GM23338 (cell line): ENCODE results near the gene OR52L1. TPM values are rescaled to one million over a fixed set of nuclear protein-coding genes. Genes with fewer than 3 reads are reported as not detected.

Experiments
- ATAC-seq: fragments of 200-7000 bp; cut with Tn5 transposase; 3 replicates; pipeline ENCODE4 v1.9.1; 2020
- DNase-seq: peaks from one replicate; pipeline ENCODE4 v3.0.0-alpha.2; 2015; ENCODE audit warnings: low spot score
- H2AFZ ChIP-seq: fragments of 200-600 bp; sonication (generic); 2 replicates; pipeline ENCODE4 v1.8.0; 2016; ENCODE audit warnings: antibody characterized with exemption, mild to moderate bottlenecking, moderate library complexity
- H3F3A ChIP-seq: fragments of 200-600 bp; sonication (generic); replicated peaks from 2 replicates; pipeline ENCODE4 v1.8.0; 2017; ENCODE audit warnings: antibody characterized with exemption, mixed run types, low read depth
- H3K27ac ChIP-seq: fragments of 200-600 bp; sonication (generic); 2 replicates; pipeline ENCODE4 v1.6.1; 2016; ENCODE audit warnings: low read depth
- H3K27me3 ChIP-seq: fragments of 200-600 bp; sonication (generic); 2 replicates; pipeline ENCODE4 v1.8.0; 2016; ENCODE audit warnings: mild to moderate bottlenecking, mixed run types, moderate library complexity; ENCODE audit not compliant: insufficient read depth
- H3K36me3 ChIP-seq: fragments of 200-600 bp; sonication (generic); 2 replicates; pipeline ENCODE4 v1.8.0; 2016; ENCODE audit warnings: mild to moderate bottlenecking; ENCODE audit not compliant: insufficient read depth
- H3K4me1 ChIP-seq: fragments of 200-600 bp; sonication (generic); 2 replicates; pipeline ENCODE4 v1.8.0; 2016; ENCODE audit warnings: mild to moderate bottlenecking, moderate library complexity; ENCODE audit not compliant: insufficient read depth
- H3K4me2 ChIP-seq: fragments of 200-600 bp; sonication (generic); 2 replicates; pipeline ENCODE4 v1.7.1; 2017; ENCODE audit warnings: mixed run types
- H3K4me3 ChIP-seq: fragments of 200-600 bp; sonication (generic); 2 replicates; pipeline ENCODE4 v1.6.1; 2016; ENCODE audit warnings: mixed run types
- H3K79me2 ChIP-seq: fragments of 200-600 bp; sonication (generic); replicated peaks from 2 replicates; pipeline ENCODE4 v1.8.0; 2017; ENCODE audit warnings: mild to moderate bottlenecking; ENCODE audit not compliant: insufficient read depth
- H3K9me2 ChIP-seq: fragments of 200-600 bp; sonication (generic); 2 replicates; pipeline ENCODE4 v1.8.0; 2017; ENCODE audit not compliant: insufficient read depth
- H4K20me1 ChIP-seq: fragments of 200-600 bp; sonication (generic); replicated peaks from 2 replicates; pipeline ENCODE4 v1.8.0; 2017; ENCODE audit warnings: mild to moderate bottlenecking; ENCODE audit not compliant: insufficient read depth
- H3K27ac Mint-ChIP-seq: 2 replicates; pipeline ENCODE4 v1.8.0; 2020; ENCODE audit warnings: inconsistent platforms, mild to moderate bottlenecking, moderate library complexity, mixed read lengths
- H3K27me3 Mint-ChIP-seq: 3 replicates; pipeline ENCODE4 v1.8.0; 2022; ENCODE audit warnings: low read depth, mild to moderate bottlenecking, moderate library complexity, mixed read lengths, inconsistent platforms; ENCODE audit not compliant: insufficient read depth, poor library complexity
- H3K36me3 Mint-ChIP-seq: 3 replicates; pipeline ENCODE4 v1.8.0; 2021; ENCODE audit warnings: low read depth, mild to moderate bottlenecking, inconsistent platforms, moderate library complexity, mixed read lengths
- H3K4me1 Mint-ChIP-seq: 3 replicates; pipeline ENCODE4 v1.8.0; 2020; ENCODE audit warnings: mild to moderate bottlenecking, inconsistent platforms, mixed read lengths
- H3K4me3 Mint-ChIP-seq: 3 replicates; pipeline ENCODE4 v1.8.0; 2021; ENCODE audit warnings: moderate library complexity, mild to moderate bottlenecking, inconsistent platforms, mixed read lengths
- H3K9me3 Mint-ChIP-seq: 3 replicates; pipeline ENCODE4 v1.8.0; 2020; ENCODE audit warnings: moderate library complexity, mild to moderate bottlenecking, inconsistent platforms, mixed read lengths
- CREB1 ChIP-seq: fragments of 250-450 bp; sonication (Bioruptor Pico); IDR thresholded peaks from 2 replicates; pipeline ENCODE4 v1.5.0; 2020; ENCODE audit warnings: low read depth, mild to moderate bottlenecking, moderate library complexity
- CTCF ChIP-seq, 2 experiments: fragments of 200-600 bp in 1 of 2; sonication (generic) in 1 of 2; conservative IDR thresholded peaks; 2 replicates each; pipeline versions ENCODE4 v1.5.1 to v1.6.1; 2016 to 2017; ENCODE audit warnings: antibody characterized with exemption in 2 of 2, low read depth in 2 of 2, mild to moderate bottlenecking in 2 of 2, moderate library complexity in 1 of 2
- ETS1 ChIP-seq: IDR thresholded peaks from 2 replicates; pipeline ENCODE4 v1.6.1; 2016; ENCODE audit warnings: antibody characterized with exemption
- EZH2 ChIP-seq: fragments of 200-600 bp; sonication (generic); IDR thresholded peaks from one replicate; pipeline ENCODE4 v1.8.0; 2017; ENCODE audit warnings: antibody characterized with exemption, mild to moderate bottlenecking, low read depth; ENCODE audit not compliant: unreplicated experiment
- JUNB ChIP-seq: IDR thresholded peaks from one replicate; pipeline ENCODE4 v1.6.1; 2016; ENCODE audit warnings: antibody characterized with exemption; ENCODE audit not compliant: unreplicated experiment
- NANOG ChIP-seq: IDR thresholded peaks from 2 replicates; pipeline ENCODE4 v1.6.1; 2016; ENCODE audit warnings: antibody characterized with exemption, borderline replicate concordance
- POLR2AphosphoS5 ChIP-seq: IDR thresholded peaks from 2 replicates; pipeline ENCODE4 v1.6.1; 2016; ENCODE audit warnings: antibody characterized with exemption, low read depth
- REST ChIP-seq: IDR thresholded peaks from one replicate; pipeline ENCODE4 v1.6.1; 2018; ENCODE audit warnings: antibody characterized with exemption; ENCODE audit not compliant: unreplicated experiment
- STAT1 ChIP-seq: IDR thresholded peaks from one replicate; pipeline ENCODE4 v1.6.1; 2016; ENCODE audit warnings: antibody characterized with exemption; ENCODE audit not compliant: unreplicated experiment
- ZNF114 ChIP-seq: fragments of 250-450 bp; sonication (Bioruptor Pico); IDR thresholded peaks from 2 replicates; pipeline ENCODE4 v1.5.0; 2020; ENCODE audit warnings: mild to moderate bottlenecking, moderate library complexity
- ZNF331 ChIP-seq: fragments of 250-450 bp; sonication (Bioruptor Pico); IDR thresholded peaks from 2 replicates; pipeline ENCODE4 v1.5.0; 2020; ENCODE audit warnings: low read depth, mild to moderate bottlenecking, moderate library complexity
- polyA plus RNA-seq: library from polyadenylated mRNA; unstranded; fragments of >200 nt; fragmentation: Nextera tagmentation; extraction: Ambion mirVana; gene quantifications from 2 replicates; pipeline ENCODE4 v1.2.1, GENCODE V29; 2016
- total RNA-seq: library from RNA; depleted of rRNA; stranded (reverse); fragments of >200 nt; shearing (Covaris generic); gene quantifications from 2 replicates; pipeline ENCODE4 v1.2.3, GENCODE V29; 2014

The OR52L1 gene
- total and polyA plus RNA-seq, 2 experiments from 2014 or later: 0.17 TPM; not detected in 1

GRCh38 chr11:5968394-5968793 lies 18.4 kb downstream of the OR52L1 start, which contains the start of gene OR56A5 (continued):
- TF ChIP-seq REST (no peak), EZH2 (no peak), ETS1 (no peak), JUNB (no peak), POLR2AphosphoS5 (no peak), CTCF (conservative IDR thresholded peaks at IDR 0.05; ENCODE audit: low read depth in 2 of 2) (no peak), NANOG (no peak)

DNA sequence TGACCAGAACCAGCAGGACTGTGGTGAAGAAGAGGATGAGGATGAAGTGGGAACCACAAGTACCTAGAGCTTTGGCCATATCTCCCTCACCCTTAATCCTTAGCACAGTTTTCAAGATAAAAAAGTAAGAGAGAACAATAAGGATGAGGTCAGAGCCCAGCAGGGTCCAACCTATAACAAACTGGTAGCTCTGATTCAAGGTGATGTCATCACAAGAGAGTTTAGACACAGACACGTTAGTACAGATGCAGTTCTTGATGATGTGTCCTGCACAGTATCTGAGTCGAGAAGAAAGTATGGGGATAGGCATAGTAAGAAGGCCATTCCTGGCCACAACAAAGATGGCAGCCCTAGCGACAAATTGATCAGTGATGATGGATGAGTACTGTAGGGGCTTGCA lies 19.1 kb downstream of the OR52L1 start:
- Histone ChIP-seq H3K27me3 (no peaks in the 10 kb centered on the region), H3K27ac (no peak overlapping the region), H3F3A (no peaks in the 10 kb centered on the region), H3K4me1 (no peaks in the 10 kb centered on the region), H3K79me2 (no peaks in the 10 kb centered on the region), H4K20me1 (no peaks in the 10 kb centered on the region), H3K4me3 (no peak overlapping the region), H3K36me3 (peaks cover 7% of the 10 kb centered on the region; the same call in 1 of the 2 replicates), H2AFZ (no peak overlapping the region), H3K4me2 (no peak overlapping the region), H3K9me2 (0 out of 2 replicates have a peak, but pooled peaks cover 7% of the 10 kb centered on the region)
- no peak overlapping the region for H3K4me3 Mint-ChIP-seq
- peaks cover 1% of the 10 kb centered on the region for H3K27me3 Mint-ChIP-seq
- no peaks in the 10 kb centered on the region for H3K4me1 Mint-ChIP-seq
- H3K27ac Mint-ChIP-seq: no peak overlapping the region
- peaks cover 19% of the 10 kb centered on the region for H3K9me3 Mint-ChIP-seq
- DNase-seq: no peak
- peaks cover 8% of the 10 kb centered on the region; the same call in 2 of the 3 replicates for H3K36me3 Mint-ChIP-seq
- ATAC-seq: no peak
- TF ChIP-seq CREB1 (CRISPR knock-in tag): no peak
- no peak for TF ChIP-seq ZNF114 (CRISPR knock-in tag)
- no peak for TF ChIP-seq ZNF331 (CRISPR knock-in tag)
- no peak for TF ChIP-seq JUNB
- TF ChIP-seq NANOG: no peak
- TF ChIP-seq STAT1: no peak
